ENCODE data around the gene RAB36.

DNA sequence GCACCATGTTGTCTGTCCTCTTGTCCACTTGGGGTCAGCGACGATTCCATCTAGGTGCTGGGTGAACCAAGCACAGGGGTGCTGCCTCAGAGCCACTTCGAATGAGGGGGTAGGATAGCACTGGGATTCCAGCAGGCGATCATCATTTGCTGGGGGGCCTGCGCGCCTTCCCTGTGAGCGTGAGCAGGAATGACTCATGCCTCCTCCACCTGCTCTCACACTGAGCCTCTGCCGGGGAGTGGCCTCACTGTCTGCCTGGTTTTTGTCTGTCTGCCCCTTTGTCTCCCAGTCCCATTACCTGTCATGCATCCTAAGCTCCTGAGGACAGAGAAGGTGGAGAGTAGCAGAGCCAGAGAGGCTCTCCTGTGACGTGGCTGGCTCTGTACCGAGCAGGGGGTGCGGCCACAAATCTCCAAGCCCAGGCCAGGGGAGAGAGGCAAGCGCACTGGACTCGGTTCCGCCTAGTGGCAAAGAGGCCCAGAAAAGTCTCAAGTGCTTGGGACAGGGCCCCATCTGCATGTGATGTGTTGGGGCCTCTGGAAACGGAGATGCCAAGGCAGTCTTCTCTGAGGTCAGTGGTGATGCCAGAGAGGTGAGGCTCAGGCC lies 34.3 kb upstream of the RAB36 start:
- TF ChIP-seq, protein P1, sequence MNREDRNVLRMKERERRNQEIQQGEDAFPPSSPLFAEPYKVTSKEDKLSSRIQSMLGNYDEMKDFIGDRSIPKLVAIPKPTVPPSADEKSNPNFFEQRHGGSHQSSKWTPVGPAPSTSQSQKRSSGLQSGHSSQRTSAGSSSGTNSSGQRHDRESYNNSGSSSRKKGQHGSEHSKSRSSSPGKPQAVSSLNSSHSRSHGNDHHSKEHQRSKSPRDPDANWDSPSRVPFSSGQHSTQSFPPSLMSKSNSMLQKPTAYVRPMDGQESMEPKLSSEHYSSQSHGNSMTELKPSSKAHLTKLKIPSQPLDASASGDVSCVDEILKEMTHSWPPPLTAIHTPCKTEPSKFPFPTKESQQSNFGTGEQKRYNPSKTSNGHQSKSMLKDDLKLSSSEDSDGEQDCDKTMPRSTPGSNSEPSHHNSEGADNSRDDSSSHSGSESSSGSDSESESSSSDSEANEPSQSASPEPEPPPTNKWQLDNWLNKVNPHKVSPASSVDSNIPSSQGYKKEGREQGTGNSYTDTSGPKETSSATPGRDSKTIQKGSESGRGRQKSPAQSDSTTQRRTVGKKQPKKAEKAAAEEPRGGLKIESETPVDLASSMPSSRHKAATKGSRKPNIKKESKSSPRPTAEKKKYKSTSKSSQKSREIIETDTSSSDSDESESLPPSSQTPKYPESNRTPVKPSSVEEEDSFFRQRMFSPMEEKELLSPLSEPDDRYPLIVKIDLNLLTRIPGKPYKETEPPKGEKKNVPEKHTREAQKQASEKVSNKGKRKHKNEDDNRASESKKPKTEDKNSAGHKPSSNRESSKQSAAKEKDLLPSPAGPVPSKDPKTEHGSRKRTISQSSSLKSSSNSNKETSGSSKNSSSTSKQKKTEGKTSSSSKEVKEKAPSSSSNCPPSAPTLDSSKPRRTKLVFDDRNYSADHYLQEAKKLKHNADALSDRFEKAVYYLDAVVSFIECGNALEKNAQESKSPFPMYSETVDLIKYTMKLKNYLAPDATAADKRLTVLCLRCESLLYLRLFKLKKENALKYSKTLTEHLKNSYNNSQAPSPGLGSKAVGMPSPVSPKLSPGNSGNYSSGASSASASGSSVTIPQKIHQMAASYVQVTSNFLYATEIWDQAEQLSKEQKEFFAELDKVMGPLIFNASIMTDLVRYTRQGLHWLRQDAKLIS (CRISPR knock-in tag; IDR thresholded peaks at IDR 0.05; ENCODE audit: borderline replicate concordance), result no peak
- TF ChIP-seq, protein P2, sequence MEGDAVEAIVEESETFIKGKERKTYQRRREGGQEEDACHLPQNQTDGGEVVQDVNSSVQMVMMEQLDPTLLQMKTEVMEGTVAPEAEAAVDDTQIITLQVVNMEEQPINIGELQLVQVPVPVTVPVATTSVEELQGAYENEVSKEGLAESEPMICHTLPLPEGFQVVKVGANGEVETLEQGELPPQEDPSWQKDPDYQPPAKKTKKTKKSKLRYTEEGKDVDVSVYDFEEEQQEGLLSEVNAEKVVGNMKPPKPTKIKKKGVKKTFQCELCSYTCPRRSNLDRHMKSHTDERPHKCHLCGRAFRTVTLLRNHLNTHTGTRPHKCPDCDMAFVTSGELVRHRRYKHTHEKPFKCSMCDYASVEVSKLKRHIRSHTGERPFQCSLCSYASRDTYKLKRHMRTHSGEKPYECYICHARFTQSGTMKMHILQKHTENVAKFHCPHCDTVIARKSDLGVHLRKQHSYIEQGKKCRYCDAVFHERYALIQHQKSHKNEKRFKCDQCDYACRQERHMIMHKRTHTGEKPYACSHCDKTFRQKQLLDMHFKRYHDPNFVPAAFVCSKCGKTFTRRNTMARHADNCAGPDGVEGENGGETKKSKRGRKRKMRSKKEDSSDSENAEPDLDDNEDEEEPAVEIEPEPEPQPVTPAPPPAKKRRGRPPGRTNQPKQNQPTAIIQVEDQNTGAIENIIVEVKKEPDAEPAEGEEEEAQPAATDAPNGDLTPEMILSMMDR (IDR thresholded peaks at IDR 0.05), result no peak
- TF ChIP-seq ZNF263 (CRISPR knock-in tag; IDR thresholded peaks at IDR 0.05; ENCODE audit: low read depth) (no peak), FOXP1 (CRISPR knock-in tag; IDR thresholded peaks at IDR 0.05; ENCODE audit: borderline replicate concordance) (no peak), JUN (CRISPR knock-in tag; IDR thresholded peaks at IDR 0.05) (no peak), ZNF232 (CRISPR knock-in tag; IDR thresholded peaks at IDR 0.05) (no peak)
- TF ChIP-seq, protein P3, sequence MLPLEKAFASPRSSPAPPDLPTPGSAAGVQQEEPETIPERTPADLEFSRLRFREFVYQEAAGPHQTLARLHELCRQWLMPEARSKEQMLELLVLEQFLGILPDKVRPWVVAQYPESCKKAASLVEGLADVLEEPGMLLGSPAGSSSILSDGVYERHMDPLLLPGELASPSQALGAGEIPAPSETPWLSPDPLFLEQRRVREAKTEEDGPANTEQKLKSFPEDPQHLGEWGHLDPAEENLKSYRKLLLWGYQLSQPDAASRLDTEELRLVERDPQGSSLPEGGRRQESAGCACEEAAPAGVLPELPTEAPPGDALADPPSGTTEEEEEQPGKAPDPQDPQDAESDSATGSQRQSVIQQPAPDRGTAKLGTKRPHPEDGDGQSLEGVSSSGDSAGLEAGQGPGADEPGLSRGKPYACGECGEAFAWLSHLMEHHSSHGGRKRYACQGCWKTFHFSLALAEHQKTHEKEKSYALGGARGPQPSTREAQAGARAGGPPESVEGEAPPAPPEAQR (CRISPR knock-in tag; IDR thresholded peaks at IDR 0.05), result no peak
- TF ChIP-seq, protein P4, sequence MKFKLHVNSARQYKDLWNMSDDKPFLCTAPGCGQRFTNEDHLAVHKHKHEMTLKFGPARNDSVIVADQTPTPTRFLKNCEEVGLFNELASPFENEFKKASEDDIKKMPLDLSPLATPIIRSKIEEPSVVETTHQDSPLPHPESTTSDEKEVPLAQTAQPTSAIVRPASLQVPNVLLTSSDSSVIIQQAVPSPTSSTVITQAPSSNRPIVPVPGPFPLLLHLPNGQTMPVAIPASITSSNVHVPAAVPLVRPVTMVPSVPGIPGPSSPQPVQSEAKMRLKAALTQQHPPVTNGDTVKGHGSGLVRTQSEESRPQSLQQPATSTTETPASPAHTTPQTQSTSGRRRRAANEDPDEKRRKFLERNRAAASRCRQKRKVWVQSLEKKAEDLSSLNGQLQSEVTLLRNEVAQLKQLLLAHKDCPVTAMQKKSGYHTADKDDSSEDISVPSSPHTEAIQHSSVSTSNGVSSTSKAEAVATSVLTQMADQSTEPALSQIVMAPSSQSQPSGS (CRISPR knock-in tag; IDR thresholded peaks at IDR 0.05; ENCODE audit: borderline replicate concordance, low read depth), result no peak
- TF ChIP-seq, protein P5, sequence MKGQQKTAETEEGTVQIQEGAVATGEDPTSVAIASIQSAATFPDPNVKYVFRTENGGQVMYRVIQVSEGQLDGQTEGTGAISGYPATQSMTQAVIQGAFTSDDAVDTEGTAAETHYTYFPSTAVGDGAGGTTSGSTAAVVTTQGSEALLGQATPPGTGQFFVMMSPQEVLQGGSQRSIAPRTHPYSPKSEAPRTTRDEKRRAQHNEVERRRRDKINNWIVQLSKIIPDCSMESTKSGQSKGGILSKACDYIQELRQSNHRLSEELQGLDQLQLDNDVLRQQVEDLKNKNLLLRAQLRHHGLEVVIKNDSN (CRISPR knock-in tag; IDR thresholded peaks at IDR 0.05), result no peak
- TF ChIP-seq, protein P6, sequence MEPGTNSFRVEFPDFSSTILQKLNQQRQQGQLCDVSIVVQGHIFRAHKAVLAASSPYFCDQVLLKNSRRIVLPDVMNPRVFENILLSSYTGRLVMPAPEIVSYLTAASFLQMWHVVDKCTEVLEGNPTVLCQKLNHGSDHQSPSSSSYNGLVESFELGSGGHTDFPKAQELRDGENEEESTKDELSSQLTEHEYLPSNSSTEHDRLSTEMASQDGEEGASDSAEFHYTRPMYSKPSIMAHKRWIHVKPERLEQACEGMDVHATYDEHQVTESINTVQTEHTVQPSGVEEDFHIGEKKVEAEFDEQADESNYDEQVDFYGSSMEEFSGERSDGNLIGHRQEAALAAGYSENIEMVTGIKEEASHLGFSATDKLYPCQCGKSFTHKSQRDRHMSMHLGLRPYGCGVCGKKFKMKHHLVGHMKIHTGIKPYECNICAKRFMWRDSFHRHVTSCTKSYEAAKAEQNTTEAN (CRISPR knock-in tag; IDR thresholded peaks at IDR 0.05), result no peak
